ENCODE data around the gene LRRFIP1.

The LRRFIP1 gene

GRCh38 chr2:237691029-237691907 lies 63.9 kb downstream of the LRRFIP1 start:
- peak; percentile 32 for DNase-seq

- peak; percentile 92 for DNase-seq
These were observed 64.7 kb downstream of the LRRFIP1 start for GRCh38 chr2:237691908-237692600.

- peak; percentile 27 for DNase-seq
These were observed 65.4 kb downstream of the LRRFIP1 start for GRCh38 chr2:237692601-237693290.

GRCh38 chr2:237693291-237693994 lies 66.1 kb downstream of the LRRFIP1 start:
- DNase-seq = peak; percentile 42

- peak; percentile 47 for DNase-seq
These were observed 67.2 kb downstream of the LRRFIP1 start for GRCh38 chr2:237694415-237695194.

GRCh38 chr2:237695201-237695780 lies 67.9 kb downstream of the LRRFIP1 start:
- peak; percentile 74 for DNase-seq

GRCh38 chr2:237696461-237696860 lies 69.1 kb downstream of the LRRFIP1 start:
- peak; percentile 67 for DNase-seq

- DNase-seq = peak; percentile 72
These were observed 70.4 kb downstream of the LRRFIP1 start for GRCh38 chr2:237697586-237698357.

GRCh38 chr2:237698358-237698694 lies 70.9 kb downstream of the LRRFIP1 start:
- DNase-seq = no peak

GRCh38 chr2:237699870-237700511 lies 72.6 kb downstream of the LRRFIP1 start:
- DNase-seq = no peak

- DNase-seq = peak; percentile 49
These were observed 73.2 kb downstream of the LRRFIP1 start for GRCh38 chr2:237700512-237701032.

- no peak for DNase-seq
These were observed 73.9 kb downstream of the LRRFIP1 start for GRCh38 chr2:237701033-237701858.

- no peak for DNase-seq
These were observed 74.5 kb downstream of the LRRFIP1 start for GRCh38 chr2:237701859-237702390.

- DNase-seq = peak; percentile 67
These were observed 75.3 kb downstream of the LRRFIP1 start for GRCh38 chr2:237702441-237703391.

- no peak for DNase-seq
These were observed 77.4 kb downstream of the LRRFIP1 start for GRCh38 chr2:237704501-237705434.

- DNase-seq = no peak
These were observed 78.9 kb downstream of the LRRFIP1 start for GRCh38 chr2:237706257-237706656.

- DNase-seq = no peak
These were observed 80.6 kb downstream of the LRRFIP1 start for GRCh38 chr2:237708065-237708398.

Measured in RPMI8226 (cell line).